CD8-positive, alpha-beta memory T cell (primary cell): Measurements from ENCODE around the gene SLC10A7. TPM values are rescaled to one million over a fixed set of nuclear protein-coding genes. Genes with fewer than 3 reads are reported as not detected.

Experiments
- CTCF ChIA-PET: fragments of 350-600 bp; sonication (Branson Sonifier 250); formaldehyde crosslinking; loops from one replicate; lab custom pipeline; 2021; ENCODE audit warnings: antibody characterized with exemption; lab: Charles Lee
- POLR2A ChIA-PET: fragments of 350-600 bp; sonication (Branson Sonifier 250); formaldehyde crosslinking; loops from one replicate; lab custom pipeline; 2021; ENCODE audit warnings: antibody characterized with exemption; lab: Charles Lee
- DNase-seq, 5 donors: peaks; one replicate each; pipeline versions ENCODE4 v3.0.0 to v3.0.0-alpha.2; 2020 to 2022; ENCODE audit warnings: mixed read lengths in 1 of 5
- H3K27ac ChIP-seq: one replicate; pipeline ENCODE4 v1.7.0; 2013; ENCODE audit warnings: low read depth, mild to moderate bottlenecking, low read length, moderate library complexity
- H3K27me3 ChIP-seq: 2 replicates; pipeline ENCODE4 v1.7.0; 2013; ENCODE audit warnings: low read length, mild to moderate bottlenecking; ENCODE audit not compliant: insufficient read depth, poor library complexity, severe bottlenecking
- H3K36me3 ChIP-seq: 2 replicates; pipeline ENCODE4 v1.7.0; 2013; ENCODE audit warnings: mild to moderate bottlenecking, low read length, moderate library complexity; ENCODE audit not compliant: insufficient read depth
- H3K4me1 ChIP-seq: 2 replicates; pipeline ENCODE4 v1.7.0; 2013; ENCODE audit warnings: mild to moderate bottlenecking, low read length, moderate library complexity; ENCODE audit not compliant: insufficient read depth
- H3K4me3 ChIP-seq: 2 replicates; pipeline ENCODE4 v1.7.0; 2013; ENCODE audit warnings: mild to moderate bottlenecking, low read length
- H3K9me3 ChIP-seq: 2 replicates; pipeline ENCODE4 v1.7.0; 2013; ENCODE audit warnings: mild to moderate bottlenecking, low read length
- H3K27ac Mint-ChIP-seq, 8 donors: one replicate each; pipeline ENCODE4 v1.8.0; 2020 to 2021; ENCODE audit warnings: mixed read lengths in 8 of 8, mild to moderate bottlenecking in 6 of 8, inconsistent platforms in 3 of 8, moderate library complexity in 3 of 8
- H3K27me3 Mint-ChIP-seq, 2 donors: one replicate each; pipeline ENCODE4 v1.8.0; 2020 to 2021; ENCODE audit warnings: mixed read lengths in 2 of 2, mild to moderate bottlenecking in 1 of 2, moderate library complexity in 1 of 2
- H3K36me3 Mint-ChIP-seq, 3 donors: one replicate each; pipeline ENCODE4 v1.8.0; 2020 to 2021; ENCODE audit warnings: mixed read lengths in 3 of 3, inconsistent platforms in 1 of 3, mild to moderate bottlenecking in 1 of 3
- H3K4me1 Mint-ChIP-seq, 3 donors: one replicate each; pipeline ENCODE4 v1.8.0; 2020 to 2021; ENCODE audit warnings: mixed read lengths in 3 of 3, inconsistent platforms in 1 of 3, mild to moderate bottlenecking in 1 of 3
- H3K4me3 Mint-ChIP-seq, 7 donors: one replicate each; pipeline ENCODE4 v1.8.0; 2020 to 2021; ENCODE audit warnings: mixed read lengths in 7 of 7, mild to moderate bottlenecking in 6 of 7, moderate library complexity in 4 of 7, inconsistent platforms in 2 of 7
- H3K9me3 Mint-ChIP-seq, 5 donors: one replicate each; pipeline ENCODE4 v1.8.0; 2020 to 2022; ENCODE audit warnings: mixed read lengths in 5 of 5, mild to moderate bottlenecking in 3 of 5, moderate library complexity in 2 of 5, inconsistent platforms in 1 of 5
- polyA plus RNA-seq: library from polyadenylated mRNA; unstranded; fragments of 300-500 nt; fragmentation: Illumina TruSeq; gene quantifications from one replicate; pipeline ENCODE4 v1.2.3, GENCODE V29; 2021
- total RNA-seq, 2 experiments: library from RNA; stranded (reverse); gene quantifications; one replicate each; pipeline ENCODE4 v1.2.3, GENCODE V29; 2021

The SLC10A7 gene
- total and polyA plus RNA-seq, 3 experiments from 2014 or later: 9.0 to 15.7 (median 13.0) TPM

DNA sequence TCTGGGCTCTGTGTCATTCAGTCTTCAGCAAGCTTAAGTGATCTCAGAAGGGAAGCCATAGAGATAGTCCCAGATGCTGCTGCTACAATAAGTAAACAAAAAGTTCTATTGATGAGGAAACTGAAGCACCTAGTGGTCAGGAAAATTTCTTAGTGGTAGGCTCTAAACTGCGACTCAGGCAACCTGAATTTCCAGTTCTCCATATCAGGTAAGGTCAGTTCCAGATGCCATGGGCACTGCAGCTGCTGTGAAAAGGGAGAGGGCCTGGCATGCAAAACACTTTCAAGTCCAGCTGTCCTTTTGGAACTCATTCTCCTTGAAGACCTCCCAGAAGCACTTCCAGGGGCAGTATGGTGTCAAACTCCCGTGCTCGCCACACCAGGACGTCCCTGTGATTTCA, 261.2 kb downstream of the SLC10A7 start:
- POLR2A ChIA-PET: no interaction called here
- Mint-ChIP-seq H3K27ac (no peak overlapping the region), H3K9me3 (no peaks in the 10 kb centered on the region), H3K4me1 (no peaks in the 10 kb centered on the region), H3K36me3 (peaks cover 0 to 31% (median 19%) of the 10 kb centered on the region in 3 donors), H3K27me3 (no peaks in the 10 kb centered on the region), H3K4me3 (peak overlapping the region in 1 of 7 donors; percentile 37)
- CTCF ChIA-PET: interaction anchor here (1.5 kb wide), 1 partner anchor 10 kb away, joined by 4 read pairs; no protein-coding TSS in a partner anchor
- H3K4me3 ChIP-seq: no peak overlapping the region
- no peaks in the 10 kb centered on the region for H3K4me1 ChIP-seq
- H3K9me3 ChIP-seq: no peaks in the 10 kb centered on the region
- no peak overlapping the region for H3K27ac ChIP-seq
- no peaks in the 10 kb centered on the region for H3K27me3 ChIP-seq
- no peak for DNase-seq
- no peaks in the 10 kb centered on the region for H3K36me3 ChIP-seq

DNA sequence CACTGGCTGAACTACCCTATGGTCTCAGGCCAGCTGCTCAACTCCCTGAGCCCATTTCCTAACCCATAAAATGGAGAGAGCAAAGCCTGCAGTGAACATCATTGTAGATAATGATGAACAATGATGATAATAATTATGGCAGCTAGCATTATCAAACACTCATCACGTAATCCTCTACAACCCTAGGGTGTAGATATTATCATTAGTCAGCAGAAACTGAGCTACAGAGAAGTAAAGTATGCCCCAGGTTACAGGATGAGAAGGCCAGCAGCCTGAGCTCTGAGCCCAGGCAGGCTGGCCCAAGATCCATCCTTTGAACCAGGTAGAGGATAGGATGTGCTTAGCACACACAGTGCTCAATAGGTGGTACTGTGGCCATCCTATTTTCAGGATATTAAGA, 264.2 kb downstream of the SLC10A7 start:
- Histone ChIP-seq H3K9me3 (no peaks in the 10 kb centered on the region), H3K4me3 (no peak overlapping the region), H3K27ac (no peak overlapping the region), H3K36me3 (no peaks in the 10 kb centered on the region), H3K27me3 (no peaks in the 10 kb centered on the region), H3K4me1 (no peaks in the 10 kb centered on the region)
- no peak for DNase-seq
- Mint-ChIP-seq H3K9me3 (no peaks in the 10 kb centered on the region), H3K36me3 (peaks cover 0 to 29% (median 16%) of the 10 kb centered on the region in 3 donors), H3K27ac (no peak overlapping the region), H3K27me3 (no peaks in the 10 kb centered on the region), H3K4me3 (no peak overlapping the region), H3K4me1 (no peaks in the 10 kb centered on the region)
- ChIA-PET POLR2A (no interaction called here), CTCF (no interaction called here)

DNA sequence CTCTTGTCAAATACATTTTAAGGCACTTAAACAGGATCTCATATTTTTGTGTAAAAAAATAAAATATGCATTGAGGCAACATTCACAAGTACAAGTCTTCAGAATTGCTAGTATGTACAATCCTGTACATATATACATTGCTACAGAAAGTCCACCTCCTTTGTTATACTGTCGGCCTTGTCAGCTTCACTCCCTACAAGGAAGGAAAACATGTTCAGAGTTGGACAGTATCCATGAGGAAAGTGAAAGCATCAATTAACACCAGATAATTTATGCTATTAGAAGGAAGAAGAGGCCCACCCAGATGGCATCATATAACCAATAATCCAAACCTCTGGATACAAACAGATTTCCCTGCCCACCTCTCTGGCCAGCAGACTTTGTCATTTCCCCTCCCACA, 265.4 kb downstream of the SLC10A7 start:
- H3K9me3 ChIP-seq: no peaks in the 10 kb centered on the region
- no peak overlapping the region for H3K27ac ChIP-seq
- H3K4me3 ChIP-seq: no peak overlapping the region
- no peaks in the 10 kb centered on the region for H3K4me1 ChIP-seq
- H3K27ac Mint-ChIP-seq: peak overlapping the region in 1 of 8 donors; percentile 41
- ChIA-PET CTCF (no interaction called here), POLR2A (no interaction called here)
- H3K4me1 Mint-ChIP-seq: no peaks in the 10 kb centered on the region
- no peaks in the 10 kb centered on the region for H3K27me3 ChIP-seq
- no peaks in the 10 kb centered on the region for H3K36me3 ChIP-seq
- no peaks in the 10 kb centered on the region for H3K27me3 Mint-ChIP-seq
- no peak for DNase-seq
- no peak overlapping the region for H3K4me3 Mint-ChIP-seq
- peaks cover 0 to 30% (median 19%) of the 10 kb centered on the region in 3 donors for H3K36me3 Mint-ChIP-seq
- no peaks in the 10 kb centered on the region for H3K9me3 Mint-ChIP-seq

DNA sequence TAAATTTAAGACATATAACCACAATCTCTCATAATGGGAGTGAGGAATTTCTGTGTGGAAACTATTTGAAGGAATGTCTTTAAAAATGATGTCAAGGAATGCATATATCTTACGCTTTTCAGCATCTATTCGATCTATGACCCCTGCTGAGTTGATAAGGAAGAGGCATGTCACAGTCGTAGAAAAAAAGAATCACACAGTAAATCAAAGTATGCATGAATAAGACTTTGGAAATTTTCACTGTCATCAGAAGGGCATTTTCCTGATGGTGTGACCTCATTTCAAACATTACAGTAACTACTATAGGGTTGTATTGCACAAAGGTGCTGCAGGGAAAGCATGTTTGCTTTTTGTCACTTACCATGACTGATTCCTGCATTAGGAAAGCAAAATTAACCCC, 265.9 kb downstream of the SLC10A7 start:
- no peak for DNase-seq
- Mint-ChIP-seq H3K4me3 (no peak overlapping the region), H3K4me1 (no peaks in the 10 kb centered on the region), H3K36me3 (peaks cover 0 to 29% (median 19%) of the 10 kb centered on the region in 3 donors), H3K27ac (no peak overlapping the region), H3K27me3 (no peaks in the 10 kb centered on the region), H3K9me3 (no peaks in the 10 kb centered on the region)
- ChIA-PET CTCF (no interaction called here), POLR2A (no interaction called here)
- H3K9me3 ChIP-seq: no peaks in the 10 kb centered on the region
- H3K27me3 ChIP-seq: no peaks in the 10 kb centered on the region
- H3K4me3 ChIP-seq: no peak overlapping the region
- H3K27ac ChIP-seq: no peak overlapping the region
- no peaks in the 10 kb centered on the region for H3K36me3 ChIP-seq
- no peaks in the 10 kb centered on the region for H3K4me1 ChIP-seq

DNA sequence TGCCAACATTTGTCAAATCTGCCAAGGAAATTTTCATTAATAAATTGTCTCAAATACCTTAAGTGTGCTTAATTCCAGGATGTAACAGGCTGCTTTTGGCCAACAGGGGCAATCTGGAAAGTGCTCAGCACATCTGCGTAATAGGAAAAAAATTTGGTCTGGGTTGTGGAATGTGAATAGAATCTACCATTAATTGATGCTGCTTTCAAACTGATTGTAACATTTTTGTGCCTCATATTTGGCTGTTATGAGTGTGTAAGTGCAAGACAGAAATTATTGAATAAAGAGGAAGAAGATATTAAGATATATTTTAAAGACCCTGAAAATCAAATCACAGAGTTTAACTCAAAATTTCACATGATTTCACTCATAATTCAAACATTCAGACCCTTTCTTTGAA, 266.3 kb downstream of the SLC10A7 start:
- H3K27ac Mint-ChIP-seq: no peak overlapping the region
- H3K36me3 ChIP-seq: no peaks in the 10 kb centered on the region
- no peak overlapping the region for H3K4me3 Mint-ChIP-seq
- DNase-seq: no peak
- CTCF ChIA-PET: no interaction called here
- no peak overlapping the region for H3K4me3 ChIP-seq
- no peaks in the 10 kb centered on the region for H3K27me3 ChIP-seq
- H3K27ac ChIP-seq: no peak overlapping the region
- H3K4me1 ChIP-seq: no peaks in the 10 kb centered on the region
- no peaks in the 10 kb centered on the region for H3K27me3 Mint-ChIP-seq
- POLR2A ChIA-PET: no interaction called here
- H3K36me3 Mint-ChIP-seq: peaks cover 0 to 29% (median 19%) of the 10 kb centered on the region in 3 donors
- H3K4me1 Mint-ChIP-seq: no peaks in the 10 kb centered on the region
- no peaks in the 10 kb centered on the region for H3K9me3 Mint-ChIP-seq
- no peaks in the 10 kb centered on the region for H3K9me3 ChIP-seq

DNA sequence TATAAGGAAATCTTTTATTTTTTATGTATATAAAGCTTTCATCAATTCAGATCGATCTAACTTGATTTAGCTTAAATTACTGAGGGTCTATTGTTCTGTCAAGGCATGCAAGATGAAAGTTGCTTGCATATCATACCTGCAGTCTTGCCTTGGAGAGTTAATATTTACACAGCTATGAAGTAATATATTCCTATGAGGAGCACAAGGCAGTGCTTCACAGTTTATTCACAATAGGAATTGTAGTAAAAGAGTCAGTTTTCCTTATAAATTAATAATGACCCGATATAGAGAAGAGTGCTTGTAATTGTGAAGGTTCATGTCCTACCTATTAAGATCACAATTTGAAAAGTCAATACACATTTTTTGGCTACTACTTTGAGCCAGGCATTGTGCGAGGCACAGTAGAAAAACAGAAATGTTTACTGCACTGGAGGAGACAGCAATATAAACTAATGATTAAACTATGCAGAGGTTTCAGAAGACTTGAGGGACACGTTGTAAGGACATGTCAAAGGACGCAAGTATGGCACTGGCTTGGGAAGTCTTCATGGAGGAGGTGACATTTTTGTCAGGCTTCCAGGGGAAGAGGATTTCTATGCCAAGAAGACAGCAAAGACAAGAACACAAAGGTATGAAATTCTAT, 268.6 kb downstream of the SLC10A7 start:
- H3K4me3 Mint-ChIP-seq: no peak overlapping the region
- Histone ChIP-seq H3K27me3 (no peaks in the 10 kb centered on the region), H3K4me1 (no peaks in the 10 kb centered on the region), H3K36me3 (no peaks in the 10 kb centered on the region), H3K4me3 (no peak overlapping the region), H3K9me3 (no peaks in the 10 kb centered on the region), H3K27ac (no peak overlapping the region)
- ChIA-PET CTCF (no interaction called here), POLR2A (no interaction called here)
- no peak for DNase-seq
- peak overlapping the region in 1 of 8 donors; percentile 7 for H3K27ac Mint-ChIP-seq
- no peaks in the 10 kb centered on the region for H3K27me3 Mint-ChIP-seq
- no peaks in the 10 kb centered on the region for H3K9me3 Mint-ChIP-seq
- no peaks in the 10 kb centered on the region for H3K4me1 Mint-ChIP-seq
- peaks cover 3 to 22% (median 13%) of the 10 kb centered on the region in 3 donors for H3K36me3 Mint-ChIP-seq

DNA sequence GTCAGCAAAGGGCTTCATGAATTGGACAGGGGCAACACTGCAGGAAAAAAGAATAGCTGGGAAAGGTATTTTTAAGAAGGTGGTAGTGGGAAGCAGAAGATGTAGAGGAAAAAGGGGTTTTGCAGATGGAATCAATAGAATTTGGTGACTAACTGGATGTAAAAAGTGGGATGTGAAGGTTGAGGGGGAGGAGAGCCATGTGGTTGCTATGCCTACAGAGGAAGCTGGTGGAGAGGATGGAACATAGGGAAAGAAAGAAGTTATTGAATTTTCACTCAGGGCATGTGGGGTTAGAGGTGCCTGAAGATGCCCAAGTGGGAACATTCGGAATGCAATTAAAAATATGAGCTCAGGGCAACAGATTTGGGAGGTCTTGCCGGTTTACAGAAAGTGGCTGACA, 274.4 kb downstream of the SLC10A7 start:
- H3K36me3 Mint-ChIP-seq: peaks cover 3 to 6% (median 3%) of the 10 kb centered on the region in 3 donors
- no peaks in the 10 kb centered on the region for H3K36me3 ChIP-seq
- no peak overlapping the region for H3K27ac ChIP-seq
- POLR2A ChIA-PET: no interaction called here
- CTCF ChIA-PET: no interaction called here
- H3K4me1 ChIP-seq: peaks cover 6% of the 10 kb centered on the region
- no peak for DNase-seq
- no peak overlapping the region for H3K4me3 ChIP-seq
- H3K27ac Mint-ChIP-seq: peak overlapping the region in 2 of 8 donors; percentile 3 to 83
- H3K9me3 ChIP-seq: no peaks in the 10 kb centered on the region
- H3K9me3 Mint-ChIP-seq: no peaks in the 10 kb centered on the region
- H3K27me3 Mint-ChIP-seq: peaks cover 0 to 6% of the 10 kb centered on the region in 2 donors
- H3K4me1 Mint-ChIP-seq: peaks cover 4 to 11% (median 11%) of the 10 kb centered on the region in 3 donors
- no peaks in the 10 kb centered on the region for H3K27me3 ChIP-seq
- H3K4me3 Mint-ChIP-seq: no peak overlapping the region

DNA sequence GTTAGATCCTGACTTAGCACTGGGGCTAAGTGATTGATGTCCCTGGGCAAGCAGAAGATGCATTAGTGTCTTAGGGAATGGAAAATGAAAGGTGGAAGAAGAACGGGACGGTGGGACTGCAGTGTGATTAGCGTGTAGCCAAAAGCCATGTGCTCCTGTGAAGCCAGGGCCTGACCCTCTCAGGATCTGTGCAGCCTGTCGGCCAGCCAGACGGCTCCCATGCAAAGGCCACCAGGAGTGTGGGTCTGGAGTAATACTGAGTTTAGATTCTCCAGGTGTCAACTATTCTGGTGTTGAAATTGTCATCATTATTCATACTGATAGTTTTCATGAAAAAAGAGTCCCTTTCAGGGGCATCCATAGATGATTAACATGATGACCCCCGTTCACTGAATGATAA, 275.4 kb downstream of the SLC10A7 start:
- H3K27me3 Mint-ChIP-seq: peaks cover 2 to 6% of the 10 kb centered on the region in 2 donors
- Histone ChIP-seq H3K27me3 (no peaks in the 10 kb centered on the region), H3K4me1 (peaks cover 6% of the 10 kb centered on the region), H3K36me3 (no peaks in the 10 kb centered on the region), H3K9me3 (no peaks in the 10 kb centered on the region), H3K4me3 (no peak overlapping the region), H3K27ac (no peak overlapping the region)
- H3K27ac Mint-ChIP-seq: no peak overlapping the region
- H3K4me1 Mint-ChIP-seq: peaks cover 7 to 14% (median 14%) of the 10 kb centered on the region in 3 donors
- DNase-seq: no peak
- no peak overlapping the region for H3K4me3 Mint-ChIP-seq
- H3K36me3 Mint-ChIP-seq: peaks cover 0 to 3% (median 2%) of the 10 kb centered on the region in 3 donors
- POLR2A ChIA-PET: no interaction called here
- no peaks in the 10 kb centered on the region for H3K9me3 Mint-ChIP-seq
- CTCF ChIA-PET: no interaction called here
